NCI-H345 treated with DMSO at 0.1 percent for 48 hours (cell line): ENCODE measurements around the gene RNGTT.
A peak's percentile ranks its signal among the peaks of the same experiment; 100 is the strongest.
"Not testable (repeated sequence)": the region's sequence is repeated elsewhere in the genome, so short reads cannot be mapped to it uniquely, and the experiment has no call there.

Source experiments
- DNase-seq: peaks from one replicate; lab custom pipeline; 2025; ENCODE audit not compliant: unreplicated experiment; lab: John Stamatoyannopoulos, UW

The RNGTT gene

GRCh38 chr6:88914895-88915598, 48.4 kb downstream of the RNGTT start:
- no peak for DNase-seq

DNA sequence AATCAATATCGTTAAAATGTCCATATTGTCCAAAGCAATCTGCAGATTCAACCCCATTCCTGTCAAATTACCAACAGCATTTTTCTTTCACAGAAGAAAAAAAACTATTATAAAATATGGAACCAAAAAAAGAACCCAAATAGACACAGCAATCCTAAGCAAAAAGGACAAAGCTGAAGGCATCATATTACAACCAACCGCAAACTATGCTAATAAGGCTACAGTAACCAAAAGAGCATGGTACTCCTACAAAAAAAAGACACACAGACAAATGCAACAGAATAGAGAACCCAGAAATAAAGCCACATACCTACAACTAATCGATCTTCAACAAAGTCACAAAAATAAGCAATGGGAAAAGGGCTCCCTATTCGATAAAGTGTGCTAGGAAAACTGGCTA, 49.2 kb downstream of the RNGTT start:
- no peak for DNase-seq

- no peak for DNase-seq
Measured at GRCh38 chr6:88913471-88913870, 49.9 kb downstream of the RNGTT start.

- peak; percentile 36 for DNase-seq
Measured at GRCh38 chr6:88910922-88911778, 52.3 kb downstream of the RNGTT start.

DNA sequence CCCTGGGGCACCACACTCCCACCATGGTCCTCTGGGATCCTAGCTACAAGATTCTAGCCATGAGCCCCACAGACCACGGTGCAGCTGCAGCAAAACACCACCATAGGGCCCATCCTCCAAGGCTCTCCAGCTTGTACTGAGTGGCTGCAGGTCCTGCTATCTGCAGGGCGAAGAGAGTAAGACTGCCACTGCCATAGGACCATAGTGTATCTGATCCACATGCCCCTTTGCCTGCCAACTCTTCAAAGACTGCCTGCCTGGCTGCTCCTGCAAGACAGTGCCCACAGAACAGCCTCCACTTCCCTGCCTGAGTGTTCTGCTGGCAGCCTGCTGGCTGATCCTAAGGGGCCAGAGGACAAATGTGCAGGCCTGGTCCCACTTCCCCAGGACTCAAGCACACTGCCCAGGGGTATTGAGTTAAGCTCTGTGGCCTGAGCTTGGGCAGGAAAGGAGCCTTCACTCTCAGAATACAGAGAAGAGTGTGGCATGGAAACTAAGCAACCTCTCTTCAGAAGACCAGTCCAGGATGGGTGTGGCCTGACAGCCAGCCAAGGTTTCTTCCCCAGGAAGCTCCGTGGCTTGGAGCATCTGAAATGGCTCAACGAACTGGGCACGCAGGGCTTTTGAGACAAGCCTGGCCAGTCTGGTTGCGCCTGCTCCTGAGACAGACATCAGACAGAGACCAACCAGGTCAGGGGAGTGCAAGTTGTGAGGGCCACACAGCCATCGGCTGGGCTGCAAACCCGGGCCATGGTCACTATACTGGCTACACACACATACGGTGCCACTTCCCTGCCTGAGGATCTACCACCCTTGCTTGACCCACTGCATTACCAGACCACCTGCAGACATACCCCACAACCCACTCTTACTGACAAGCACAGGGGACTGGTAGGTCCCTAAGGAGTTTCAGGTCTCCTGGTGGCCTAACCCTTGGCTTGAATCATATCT, 54.5 kb downstream of the RNGTT start:
- DNase-seq: no peak

DNA sequence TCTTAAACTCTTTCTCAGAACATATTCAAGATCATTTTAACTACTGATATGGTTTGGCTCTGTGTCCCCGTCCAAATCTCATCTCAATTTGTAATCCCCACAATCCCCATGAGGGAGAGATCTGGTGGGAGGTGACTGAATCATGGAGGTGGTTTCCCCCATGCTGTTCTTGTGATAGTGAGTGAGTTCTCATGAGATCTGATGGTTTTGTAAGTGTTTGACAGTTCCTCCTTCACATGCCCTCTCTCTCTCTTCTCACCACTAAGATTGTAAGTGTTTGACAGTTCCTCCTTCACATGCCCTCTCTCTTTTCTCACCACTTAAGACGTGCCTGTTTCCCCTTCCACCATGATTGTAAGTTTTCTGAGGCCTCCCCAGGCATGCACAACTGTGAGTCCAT, 56.3 kb downstream of the RNGTT start:
- DNase-seq: not testable (repeated sequence)

GRCh38 chr6:88899569-88900316, 63.7 kb downstream of the RNGTT start:
- DNase-seq: no peak

DNA sequence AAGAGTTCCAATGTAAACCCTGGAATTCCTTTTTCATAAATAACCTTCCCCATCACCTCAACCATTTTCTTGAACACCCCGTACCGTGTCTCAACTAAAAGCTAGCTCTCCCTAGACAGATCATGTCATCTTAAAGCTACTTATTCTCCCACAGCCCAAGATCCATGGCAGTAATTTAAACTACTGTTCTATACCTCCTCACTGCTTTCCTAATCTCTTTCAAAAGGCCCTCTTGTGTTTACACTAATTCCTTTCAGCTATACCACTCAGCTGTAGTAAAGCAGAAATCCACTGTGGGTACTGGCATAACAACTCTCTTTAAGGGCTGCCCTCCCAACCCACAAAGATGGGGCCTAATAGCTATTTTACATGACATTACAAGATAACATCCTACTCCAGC, 67.5 kb downstream of the RNGTT start:
- no peak for DNase-seq

GRCh38 chr6:88890860-88891845, 72.3 kb downstream of the RNGTT start:
- DNase-seq: no peak

DNA sequence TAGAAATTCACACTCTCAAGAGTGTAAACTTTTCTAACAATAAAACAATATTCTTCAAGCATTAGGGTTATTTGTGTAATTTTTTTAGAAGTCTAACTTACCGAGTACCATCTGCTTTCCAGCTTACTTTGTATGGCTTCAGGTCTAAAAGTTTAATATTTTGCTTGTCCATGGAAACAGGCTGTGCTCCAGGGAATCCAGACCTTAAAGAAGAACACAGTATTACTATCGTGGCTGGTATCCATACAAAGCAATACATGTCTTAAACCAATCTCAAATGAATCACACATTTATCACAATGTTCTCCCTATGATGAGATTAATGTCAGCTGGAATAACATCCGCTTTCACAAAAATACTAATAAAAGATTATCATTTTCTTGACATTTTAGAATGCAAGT, 73.0 kb downstream of the RNGTT start:
- no peak for DNase-seq

DNA sequence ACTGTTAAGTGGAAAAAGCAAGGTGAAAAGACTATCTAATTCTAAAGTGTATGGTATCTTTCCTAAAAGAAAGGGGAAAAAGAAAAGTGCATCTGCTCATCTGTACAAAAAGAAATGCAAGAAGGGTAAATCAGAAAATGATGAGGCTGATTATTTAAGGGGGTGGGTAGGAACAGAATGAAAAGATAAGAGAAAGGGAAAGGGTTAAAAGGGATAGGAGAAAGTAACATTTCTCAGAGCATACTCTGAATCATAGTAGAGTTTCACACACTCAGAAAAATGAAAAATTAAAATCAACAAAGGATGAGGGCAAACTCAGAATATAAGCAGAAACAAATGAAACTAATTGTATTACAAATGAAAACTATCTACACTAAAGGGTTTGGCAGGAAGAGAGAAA, 79.1 kb downstream of the RNGTT start:
- DNase-seq: no peak

DNA sequence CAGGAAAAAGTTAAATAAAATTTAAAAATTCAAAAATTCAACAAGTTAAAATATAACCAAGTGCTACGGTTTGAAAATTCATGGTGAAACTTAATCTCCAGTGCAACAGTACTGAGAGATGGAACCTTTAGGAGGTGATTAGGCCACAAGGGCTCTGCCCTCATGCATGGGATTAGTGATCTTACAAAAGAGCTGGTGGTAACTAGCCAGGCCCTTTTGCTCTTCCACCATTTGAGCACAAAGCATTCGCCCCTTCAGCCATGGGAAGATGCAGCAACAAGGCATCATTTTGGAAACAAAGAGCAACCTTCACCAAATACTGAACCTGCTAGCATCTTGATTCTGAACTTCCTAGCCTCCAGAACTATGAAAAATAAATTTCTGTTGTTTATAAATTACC, 80.9 kb downstream of the RNGTT start:
- no peak for DNase-seq

DNA sequence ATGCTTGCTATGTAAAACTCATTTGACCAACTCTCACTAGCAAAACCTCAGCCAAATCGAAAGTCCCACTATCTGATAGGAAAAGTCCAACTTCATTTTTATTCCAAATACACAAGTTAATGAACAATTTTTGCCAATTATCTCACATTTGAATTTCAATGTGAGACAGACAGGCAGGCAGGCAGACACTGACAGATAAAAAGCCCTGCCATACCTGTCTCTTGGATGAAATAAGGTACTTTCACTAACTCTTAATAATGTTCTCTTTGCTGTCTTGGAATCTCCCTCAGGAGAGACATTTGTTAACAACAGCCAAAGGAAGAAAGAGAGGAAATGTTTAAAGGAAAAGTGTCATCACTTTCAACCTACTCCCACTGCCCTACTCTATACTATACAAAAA, 82.0 kb downstream of the RNGTT start:
- DNase-seq: no peak

- no peak for DNase-seq
Measured at GRCh38 chr6:88880021-88880420, 83.4 kb downstream of the RNGTT start.

GRCh38 chr6:88877893-88878292, 85.5 kb downstream of the RNGTT start:
- no peak for DNase-seq

DNA sequence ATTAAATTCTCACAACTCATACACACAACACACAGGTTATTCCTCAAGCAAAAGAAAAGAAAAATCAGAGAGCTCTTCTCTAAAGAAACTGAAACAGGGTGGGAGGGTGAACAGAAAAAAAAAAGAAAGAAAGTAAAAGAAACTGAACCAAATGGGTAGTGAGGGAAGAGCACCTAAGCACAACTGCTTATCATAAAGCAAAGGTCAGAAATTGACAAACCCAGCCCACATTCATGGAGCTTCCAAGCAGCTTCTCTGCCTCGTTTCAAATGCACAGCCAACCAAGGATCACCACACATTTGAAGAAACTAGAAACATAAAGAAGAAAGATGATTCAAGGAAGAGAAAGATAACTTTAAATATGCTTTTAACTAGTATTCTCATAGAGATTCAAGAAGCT, 90.5 kb downstream of the RNGTT start:
- no peak for DNase-seq

DNA sequence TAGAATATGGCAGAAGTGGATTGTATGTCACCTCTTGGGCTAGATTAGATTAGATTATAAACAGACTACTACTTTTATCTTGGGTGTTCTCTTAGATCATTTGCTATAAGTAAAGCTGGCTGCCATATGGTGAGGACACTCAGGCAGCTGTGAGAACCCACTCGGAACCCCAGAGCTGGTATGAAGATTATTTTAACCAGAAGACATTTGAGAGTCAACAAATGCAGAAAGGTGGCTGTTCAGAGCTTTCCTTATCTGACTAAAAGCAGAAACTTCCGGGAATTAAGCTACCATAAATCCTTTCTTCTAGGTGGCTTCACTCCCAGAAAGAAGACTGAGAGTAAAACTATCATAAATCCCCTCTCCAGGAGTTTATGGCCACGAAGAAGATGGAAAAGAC, 91.9 kb downstream of the RNGTT start:
- DNase-seq: no peak

DNA sequence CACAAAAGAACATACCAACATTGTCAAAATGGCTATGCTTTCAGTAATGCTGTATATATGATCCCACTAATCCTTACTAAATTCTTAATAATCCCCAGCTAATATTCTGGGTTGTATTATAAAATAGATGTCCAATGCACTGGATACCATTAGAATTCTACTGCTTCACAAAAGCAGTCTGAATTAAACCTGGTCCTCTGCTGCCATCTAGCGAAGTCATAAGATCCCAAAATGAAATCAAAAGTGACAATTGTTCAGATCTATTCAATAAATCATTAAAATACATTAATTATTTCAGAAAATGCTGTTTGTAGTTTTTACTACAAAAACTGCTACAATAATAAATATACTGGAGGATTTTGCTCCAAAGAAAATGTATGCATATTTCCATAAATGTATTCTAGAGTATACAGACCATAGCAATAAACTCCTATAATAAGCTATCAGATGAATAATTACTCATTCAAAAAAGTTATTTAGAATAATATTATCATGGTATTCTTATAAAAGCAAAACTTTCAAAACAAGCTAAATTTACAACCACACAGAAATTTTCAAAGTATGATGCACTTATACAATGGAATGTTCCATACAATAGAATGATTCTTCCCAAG, 92.6 kb downstream of the RNGTT start:
- peak; percentile 8 for DNase-seq
